Brain microvascular endothelial cell (primary cell): ENCODE results near the gene FOSL1.

ENCODE experiments used
- DNase-seq: peaks from one replicate; pipeline ENCODE4 v3.0.0-alpha.2; 2020
- H3K27ac ChIP-seq: fragments of 250-450 bp; sonication (Bioruptor Pico); 2 replicates; pipeline ENCODE4 v1.5.1; 2020; ENCODE audit warnings: mild to moderate bottlenecking, moderate library complexity
- H3K27me3 ChIP-seq: fragments of 250-450 bp; sonication (Bioruptor Pico); replicated peaks from 2 replicates; pipeline ENCODE4 v1.5.1; 2020; ENCODE audit warnings: mild to moderate bottlenecking
- H3K36me3 ChIP-seq: fragments of 250-450 bp; sonication (Bioruptor Pico); replicated peaks from 2 replicates; pipeline ENCODE4 v1.5.1; 2020; ENCODE audit warnings: mild to moderate bottlenecking
- H3K4me3 ChIP-seq: 2 replicates; pipeline ENCODE4 v1.5.1; 2011; ENCODE audit warnings: low read depth, mild to moderate bottlenecking, control low read depth, low read length, moderate library complexity
- CTCF ChIP-seq: IDR thresholded peaks from 2 replicates; pipeline ENCODE4 v1.5.1; 2011; ENCODE audit warnings: low read depth, mild to moderate bottlenecking, moderate library complexity, low read length, control low read depth, inconsistent platforms; ENCODE audit errors: missing control alignments
- in situ Hi-C: cut with HindIII; loops from 2 replicates; pipeline ENCODE4 v1.10.0; 2017; ENCODE audit warnings: low sequenced_read_pairs, low pct_ligation_motif_present

The FOSL1 gene

GRCh38 chr11:65898656-65899355 lies 1.4 kb downstream of the FOSL1 start:
- in situ Hi-C loops: no loop called here
- peak overlapping the region; percentile 95 for H3K4me3 ChIP-seq
- H3K36me3 ChIP-seq: peaks cover 36% of the 10 kb centered on the region
- TF ChIP-seq CTCF: no peak
- no peaks in the 10 kb centered on the region for H3K27me3 ChIP-seq
- peak overlapping the region; percentile 90 for H3K27ac ChIP-seq
- DNase-seq: no peak

GRCh38 chr11:65897020-65897471 lies 3.1 kb downstream of the FOSL1 start:
- Histone ChIP-seq H3K36me3 (peaks cover 51% of the 10 kb centered on the region), H3K27ac (peak overlapping the region; percentile 42), H3K27me3 (no peaks in the 10 kb centered on the region), H3K4me3 (peak overlapping the region; percentile 95)
- no peak for TF ChIP-seq CTCF
- no peak for DNase-seq
- in situ Hi-C loops: no loop called here

GRCh38 chr11:65896034-65896999 lies 3.9 kb downstream of the FOSL1 start:
- Histone ChIP-seq H3K36me3 (peaks cover 58% of the 10 kb centered on the region), H3K4me3 (peak overlapping the region; percentile 29), H3K27ac (peak overlapping the region; percentile 42), H3K27me3 (no peaks in the 10 kb centered on the region)
- no peak for DNase-seq
- no peak for TF ChIP-seq CTCF
- in situ Hi-C loops: no loop called here

GRCh38 chr11:65895482-65895981 lies 4.7 kb downstream of the FOSL1 start:
- Histone ChIP-seq H3K27ac (no peak overlapping the region), H3K4me3 (no peak overlapping the region), H3K36me3 (peaks cover 61% of the 10 kb centered on the region), H3K27me3 (no peaks in the 10 kb centered on the region)
- no peak for TF ChIP-seq CTCF
- in situ Hi-C loops: no loop called here
- DNase-seq: no peak

- no peak for DNase-seq
- Histone ChIP-seq H3K27ac (no peak overlapping the region), H3K27me3 (no peaks in the 10 kb centered on the region), H3K36me3 (peaks cover 61% of the 10 kb centered on the region), H3K4me3 (no peak overlapping the region)
- in situ Hi-C loops: no loop called here
- no peak for TF ChIP-seq CTCF
Observed at GRCh38 chr11:65894034-65894591, 6.1 kb downstream of the FOSL1 start.
